ENCODE measurements around the gene ST3GAL3.

DNA sequence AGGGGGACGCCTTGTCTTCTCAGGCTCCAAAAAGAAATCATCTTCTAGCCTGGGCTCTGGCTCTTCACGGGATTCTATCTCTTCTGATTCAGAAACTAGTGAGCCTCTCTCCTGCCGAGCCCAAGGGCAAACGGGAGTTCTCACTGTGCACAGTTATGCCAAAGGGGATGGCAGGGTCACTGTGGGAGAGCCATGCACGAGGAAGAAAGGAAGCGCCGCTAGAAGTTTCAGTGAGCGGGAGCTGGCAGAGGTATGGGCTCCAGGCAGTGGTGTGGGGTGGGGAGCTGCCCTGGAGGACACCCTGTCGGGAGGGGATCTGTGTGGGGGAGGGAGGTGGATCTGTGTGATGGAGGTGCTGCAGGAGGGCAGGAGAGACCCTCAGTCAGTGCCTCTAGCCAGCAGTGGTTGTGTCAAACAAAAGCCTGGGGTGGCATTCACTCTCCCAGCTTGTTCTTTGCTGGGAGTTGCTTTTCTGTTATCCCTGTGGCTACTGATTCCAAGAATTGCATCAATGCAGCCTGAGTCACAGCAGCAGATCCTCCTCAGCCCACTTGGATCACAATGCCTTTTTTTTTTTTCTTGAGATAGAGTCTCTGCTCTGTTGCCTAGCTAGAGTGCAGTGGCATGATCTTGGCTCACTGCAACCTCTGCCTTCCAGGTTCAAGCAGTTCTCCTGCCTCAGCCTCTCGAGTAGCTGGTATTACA, 35.6 kb upstream of the ST3GAL3 start:
- no peak for TF ChIP-seq TP53 (CRISPR knock-in tag; IDR thresholded peaks at IDR 0.05)
- TF ChIP-seq HDAC2 (IDR thresholded peaks at IDR 0.05), result no peak
- TF ChIP-seq CTCF (IDR thresholded peaks at IDR 0.05), result no peak
- TF ChIP-seq HOXA7 (CRISPR knock-in tag; IDR thresholded peaks at IDR 0.05), result no peak
- TF ChIP-seq POLR2A (IDR thresholded peaks at IDR 0.05; ENCODE audit: low read length), result no peak
- no peak for TF ChIP-seq CHD4 (IDR thresholded peaks at IDR 0.05; ENCODE audit: borderline replicate concordance)
- no peak for TF ChIP-seq RNF2 (IDR thresholded peaks at IDR 0.05; ENCODE audit: borderline replicate concordance, low read depth)
- TF ChIP-seq JUN (IDR thresholded peaks at IDR 0.05), result no peak
- no peak for TF ChIP-seq ELK1 (IDR thresholded peaks at IDR 0.05; ENCODE audit: low read depth, low read length)
- TF ChIP-seq CEBPB (IDR thresholded peaks at IDR 0.05), result no peak
- no peak for TF ChIP-seq SMC3 (IDR thresholded peaks at IDR 0.05)
- no peak for TF ChIP-seq EHMT2 (IDR thresholded peaks at IDR 0.05; ENCODE audit: low read depth)
- TF ChIP-seq MAFK (IDR thresholded peaks at IDR 0.05; ENCODE audit: partially characterized antibody), result no peak
